GM23338 (cell line): ENCODE data around the gene TTLL6. TPM values are rescaled to one million over a fixed set of nuclear protein-coding genes. Genes with fewer than 3 reads are reported as not detected.

Source experiments
- ATAC-seq: fragments of 200-7000 bp; cut with Tn5 transposase; 3 replicates; pipeline ENCODE4 v1.9.1; 2020
- DNase-seq: peaks from one replicate; pipeline ENCODE4 v3.0.0-alpha.2; 2015; ENCODE audit warnings: low spot score
- H2AFZ ChIP-seq: fragments of 200-600 bp; sonication (generic); 2 replicates; pipeline ENCODE4 v1.8.0; 2016; ENCODE audit warnings: antibody characterized with exemption, mild to moderate bottlenecking, moderate library complexity
- H3F3A ChIP-seq: fragments of 200-600 bp; sonication (generic); replicated peaks from 2 replicates; pipeline ENCODE4 v1.8.0; 2017; ENCODE audit warnings: antibody characterized with exemption, mixed run types, low read depth
- H3K27ac ChIP-seq: fragments of 200-600 bp; sonication (generic); 2 replicates; pipeline ENCODE4 v1.6.1; 2016; ENCODE audit warnings: low read depth
- H3K27me3 ChIP-seq: fragments of 200-600 bp; sonication (generic); 2 replicates; pipeline ENCODE4 v1.8.0; 2016; ENCODE audit warnings: mild to moderate bottlenecking, mixed run types, moderate library complexity; ENCODE audit not compliant: insufficient read depth
- H3K36me3 ChIP-seq: fragments of 200-600 bp; sonication (generic); 2 replicates; pipeline ENCODE4 v1.8.0; 2016; ENCODE audit warnings: mild to moderate bottlenecking; ENCODE audit not compliant: insufficient read depth
- H3K4me1 ChIP-seq: fragments of 200-600 bp; sonication (generic); 2 replicates; pipeline ENCODE4 v1.8.0; 2016; ENCODE audit warnings: mild to moderate bottlenecking, moderate library complexity; ENCODE audit not compliant: insufficient read depth
- H3K4me2 ChIP-seq: fragments of 200-600 bp; sonication (generic); 2 replicates; pipeline ENCODE4 v1.7.1; 2017; ENCODE audit warnings: mixed run types
- H3K4me3 ChIP-seq: fragments of 200-600 bp; sonication (generic); 2 replicates; pipeline ENCODE4 v1.6.1; 2016; ENCODE audit warnings: mixed run types
- H3K79me2 ChIP-seq: fragments of 200-600 bp; sonication (generic); replicated peaks from 2 replicates; pipeline ENCODE4 v1.8.0; 2017; ENCODE audit warnings: mild to moderate bottlenecking; ENCODE audit not compliant: insufficient read depth
- H3K9me2 ChIP-seq: fragments of 200-600 bp; sonication (generic); 2 replicates; pipeline ENCODE4 v1.8.0; 2017; ENCODE audit not compliant: insufficient read depth
- H4K20me1 ChIP-seq: fragments of 200-600 bp; sonication (generic); replicated peaks from 2 replicates; pipeline ENCODE4 v1.8.0; 2017; ENCODE audit warnings: mild to moderate bottlenecking; ENCODE audit not compliant: insufficient read depth
- H3K27ac Mint-ChIP-seq: 2 replicates; pipeline ENCODE4 v1.8.0; 2020; ENCODE audit warnings: inconsistent platforms, mild to moderate bottlenecking, moderate library complexity, mixed read lengths
- H3K27me3 Mint-ChIP-seq: 3 replicates; pipeline ENCODE4 v1.8.0; 2022; ENCODE audit warnings: low read depth, mild to moderate bottlenecking, moderate library complexity, mixed read lengths, inconsistent platforms; ENCODE audit not compliant: insufficient read depth, poor library complexity
- H3K36me3 Mint-ChIP-seq: 3 replicates; pipeline ENCODE4 v1.8.0; 2021; ENCODE audit warnings: low read depth, mild to moderate bottlenecking, inconsistent platforms, moderate library complexity, mixed read lengths
- H3K4me1 Mint-ChIP-seq: 3 replicates; pipeline ENCODE4 v1.8.0; 2020; ENCODE audit warnings: mild to moderate bottlenecking, inconsistent platforms, mixed read lengths
- H3K4me3 Mint-ChIP-seq: 3 replicates; pipeline ENCODE4 v1.8.0; 2021; ENCODE audit warnings: moderate library complexity, mild to moderate bottlenecking, inconsistent platforms, mixed read lengths
- H3K9me3 Mint-ChIP-seq: 3 replicates; pipeline ENCODE4 v1.8.0; 2020; ENCODE audit warnings: moderate library complexity, mild to moderate bottlenecking, inconsistent platforms, mixed read lengths
- CREB1 ChIP-seq: fragments of 250-450 bp; sonication (Bioruptor Pico); IDR thresholded peaks from 2 replicates; pipeline ENCODE4 v1.5.0; 2020; ENCODE audit warnings: low read depth, mild to moderate bottlenecking, moderate library complexity
- EZH2 ChIP-seq: fragments of 200-600 bp; sonication (generic); IDR thresholded peaks from one replicate; pipeline ENCODE4 v1.8.0; 2017; ENCODE audit warnings: antibody characterized with exemption, mild to moderate bottlenecking, low read depth; ENCODE audit not compliant: unreplicated experiment
- EZH2phosphoT487 ChIP-seq: fragments of 200-600 bp; sonication (generic); IDR thresholded peaks from one replicate; pipeline ENCODE4 v1.8.1; 2018; ENCODE audit warnings: antibody characterized with exemption; ENCODE audit not compliant: unreplicated experiment
- NANOG ChIP-seq: IDR thresholded peaks from 2 replicates; pipeline ENCODE4 v1.6.1; 2016; ENCODE audit warnings: antibody characterized with exemption, borderline replicate concordance
- POLR2AphosphoS5 ChIP-seq: IDR thresholded peaks from 2 replicates; pipeline ENCODE4 v1.6.1; 2016; ENCODE audit warnings: antibody characterized with exemption, low read depth
- ZNF114 ChIP-seq: fragments of 250-450 bp; sonication (Bioruptor Pico); IDR thresholded peaks from 2 replicates; pipeline ENCODE4 v1.5.0; 2020; ENCODE audit warnings: mild to moderate bottlenecking, moderate library complexity
- ZNF331 ChIP-seq: fragments of 250-450 bp; sonication (Bioruptor Pico); IDR thresholded peaks from 2 replicates; pipeline ENCODE4 v1.5.0; 2020; ENCODE audit warnings: low read depth, mild to moderate bottlenecking, moderate library complexity
- polyA plus RNA-seq: library from polyadenylated mRNA; unstranded; fragments of >200 nt; fragmentation: Nextera tagmentation; extraction: Ambion mirVana; gene quantifications from 2 replicates; pipeline ENCODE4 v1.2.1, GENCODE V29; 2016
- total RNA-seq: library from RNA; depleted of rRNA; stranded (reverse); fragments of >200 nt; shearing (Covaris generic); gene quantifications from 2 replicates; pipeline ENCODE4 v1.2.3, GENCODE V29; 2014
- TF ChIP-seq, protein P1 (sequence below), 2 experiments: fragments of 200-600 bp in 1 of 2; sonication (generic) in 1 of 2; conservative IDR thresholded peaks; 2 replicates each; pipeline versions ENCODE4 v1.5.1 to v1.6.1; 2016 to 2017; ENCODE audit warnings: antibody characterized with exemption in 2 of 2, low read depth in 2 of 2, mild to moderate bottlenecking in 2 of 2, moderate library complexity in 1 of 2

Gene TTLL6
- total and polyA plus RNA-seq, 2 experiments from 2014 or later = 1.9 to 4.7 TPM

DNA sequence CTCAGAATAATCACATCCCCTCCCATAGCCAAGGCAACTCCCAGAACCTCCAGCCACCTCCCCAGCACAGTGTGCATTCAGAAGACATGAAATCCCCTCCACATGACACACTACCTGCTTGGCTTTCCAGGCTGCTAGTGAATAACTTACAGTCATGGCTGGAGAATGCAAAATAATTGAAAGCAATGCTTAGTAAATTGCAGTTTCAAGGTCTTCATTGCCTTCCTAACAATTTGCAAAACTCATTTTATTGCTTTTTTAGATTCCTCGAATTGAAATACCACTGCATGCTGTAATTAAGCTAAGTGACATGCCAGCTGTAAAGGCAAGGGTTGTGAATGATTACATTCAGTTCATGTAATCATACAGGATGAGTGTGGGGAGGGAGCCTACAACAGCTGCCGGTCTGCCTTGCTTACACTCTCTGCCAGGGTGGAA, 59.5 kb downstream of the TTLL6 start:
- 0 out of 3 replicates have a peak, but pooled peaks cover 5% of the 10 kb centered on the region for H3K9me3 Mint-ChIP-seq
- Histone ChIP-seq H3K79me2 (no peaks in the 10 kb centered on the region), H4K20me1 (peaks cover 20% of the 10 kb centered on the region), H3K27ac (no peak overlapping the region), H3K4me1 (peaks cover 16% of the 10 kb centered on the region; the same call in 1 of the 2 replicates), H3K27me3 (peaks cover 99% of the 10 kb centered on the region), H3K36me3 (no peaks in the 10 kb centered on the region), H2AFZ (no peak overlapping the region), H3K4me3 (no peak overlapping the region), H3K4me2 (no peak overlapping the region), H3K9me2 (no peaks in the 10 kb centered on the region), H3F3A (peaks cover 12% of the 10 kb centered on the region; the same call in 1 of the 2 replicates)
- ATAC-seq (no peak), DNase-seq (no peak)
- no peak overlapping the region for H3K4me3 Mint-ChIP-seq
- TF ChIP-seq POLR2AphosphoS5 (no peak), EZH2phosphoT487 (no peak), ZNF114 (no peak), NANOG (no peak), ZNF331 (CRISPR knock-in tag) (no peak)
- TF ChIP-seq, protein P1, sequence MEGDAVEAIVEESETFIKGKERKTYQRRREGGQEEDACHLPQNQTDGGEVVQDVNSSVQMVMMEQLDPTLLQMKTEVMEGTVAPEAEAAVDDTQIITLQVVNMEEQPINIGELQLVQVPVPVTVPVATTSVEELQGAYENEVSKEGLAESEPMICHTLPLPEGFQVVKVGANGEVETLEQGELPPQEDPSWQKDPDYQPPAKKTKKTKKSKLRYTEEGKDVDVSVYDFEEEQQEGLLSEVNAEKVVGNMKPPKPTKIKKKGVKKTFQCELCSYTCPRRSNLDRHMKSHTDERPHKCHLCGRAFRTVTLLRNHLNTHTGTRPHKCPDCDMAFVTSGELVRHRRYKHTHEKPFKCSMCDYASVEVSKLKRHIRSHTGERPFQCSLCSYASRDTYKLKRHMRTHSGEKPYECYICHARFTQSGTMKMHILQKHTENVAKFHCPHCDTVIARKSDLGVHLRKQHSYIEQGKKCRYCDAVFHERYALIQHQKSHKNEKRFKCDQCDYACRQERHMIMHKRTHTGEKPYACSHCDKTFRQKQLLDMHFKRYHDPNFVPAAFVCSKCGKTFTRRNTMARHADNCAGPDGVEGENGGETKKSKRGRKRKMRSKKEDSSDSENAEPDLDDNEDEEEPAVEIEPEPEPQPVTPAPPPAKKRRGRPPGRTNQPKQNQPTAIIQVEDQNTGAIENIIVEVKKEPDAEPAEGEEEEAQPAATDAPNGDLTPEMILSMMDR (conservative IDR thresholded peaks at IDR 0.05; ENCODE audit: low read depth in 2 of 2) = no peak
- H3K4me1 Mint-ChIP-seq = peaks cover 8% of the 10 kb centered on the region
- peaks cover 78% of the 10 kb centered on the region for H3K27me3 Mint-ChIP-seq
- H3K27ac Mint-ChIP-seq = no peak overlapping the region
- H3K36me3 Mint-ChIP-seq = no peaks in the 10 kb centered on the region

- TF ChIP-seq CREB1 (CRISPR knock-in tag) = no peak
- TF ChIP-seq, protein P1 (conservative IDR thresholded peaks at IDR 0.05; ENCODE audit: low read depth in 2 of 2) = no peak
- TF ChIP-seq EZH2 = no peak
- no peak overlapping the region for H3K27ac ChIP-seq
- no peaks in the 10 kb centered on the region for H3K36me3 ChIP-seq
- H3K4me2 ChIP-seq = no peak overlapping the region
- Mint-ChIP-seq H3K27me3 (peaks cover 85% of the 10 kb centered on the region), H3K27ac (no peak overlapping the region), H3K36me3 (no peaks in the 10 kb centered on the region), H3K9me3 (0 out of 3 replicates have a peak, but pooled peaks cover 5% of the 10 kb centered on the region), H3K4me3 (no peak overlapping the region), H3K4me1 (peaks cover 10% of the 10 kb centered on the region)
- peaks cover 25% of the 10 kb centered on the region for H4K20me1 ChIP-seq
- no peaks in the 10 kb centered on the region for H3K9me2 ChIP-seq
- H3K79me2 ChIP-seq = no peaks in the 10 kb centered on the region
- H3K27me3 ChIP-seq = peaks cover 99% of the 10 kb centered on the region
- no peak overlapping the region for H3K4me3 ChIP-seq
- DNase-seq (no peak), ATAC-seq (no peak)
- H3K4me1 ChIP-seq = peaks cover 22% of the 10 kb centered on the region; the same call in 1 of the 2 replicates
- peaks cover 13% of the 10 kb centered on the region; the same call in 1 of the 2 replicates for H3F3A ChIP-seq
- H2AFZ ChIP-seq = no peak overlapping the region
These were observed 60.2 kb downstream of the TTLL6 start for GRCh38 chr17:48756830-48757251.
